Measurements from ENCODE around the gene BBS5. TPM values are rescaled to one million over a fixed set of nuclear protein-coding genes. Genes with fewer than 3 reads are reported as not detected.

The BBS5 gene
- total RNA-seq, 1 experiment from 2014 or later: 2.2 TPM

DNA sequence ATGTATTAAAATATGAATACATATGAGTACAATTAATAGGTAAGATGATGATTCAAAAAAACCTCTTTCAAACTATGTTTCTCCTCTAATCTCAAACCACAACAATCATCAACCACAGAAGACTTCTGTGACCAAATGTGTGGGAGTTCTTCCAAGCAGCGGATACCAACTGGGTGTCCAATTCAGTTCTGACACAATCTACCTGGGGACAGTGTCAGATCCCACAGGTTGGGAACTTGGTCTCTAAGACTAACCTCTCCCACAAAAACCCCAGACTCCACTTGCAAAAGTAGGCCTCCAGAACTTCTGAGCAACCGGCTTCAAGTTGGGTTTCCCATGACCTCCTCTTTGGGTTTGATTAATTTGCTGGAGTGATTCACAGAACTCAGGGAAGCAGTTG lies 67.5 kb downstream of the BBS5 start:
- DNase-seq (ENCODE audit: low read depth): no peak

Other genes starting within 250 kb of the BBS5 start
- not detected in 2 replicates for gene LRP2, start 117.0 kb upstream of the BBS5 start, total RNA-seq (2014; rRNA removed; shearing (Covaris generic))
- 0.12 and 0.20 TPM in 2 replicates for gene KLHL41, start 30.2 kb downstream of the BBS5 start, total RNA-seq (2014; rRNA removed; shearing (Covaris generic))
- gene FASTKD1, start 94.4 kb downstream of the BBS5 start, total RNA-seq (2014; rRNA removed; shearing (Covaris generic)): 19.2 and 23.8 TPM in 2 replicates
- 20.4 and 25.4 TPM in 2 replicates for gene PPIG, start 104.9 kb downstream of the BBS5 start, total RNA-seq (2014; rRNA removed; shearing (Covaris generic))
- not detected in 2 replicates for gene CFAP210, start 214.9 kb downstream of the BBS5 start, total RNA-seq (2014; rRNA removed; shearing (Covaris generic))
- 2.5 and 6.5 TPM in 2 replicates for gene PHOSPHO2, start 215.0 kb downstream of the BBS5 start, total RNA-seq (2014; rRNA removed; shearing (Covaris generic))